Aorta (tissue), 5 donors: ENCODE data around the gene SPINK4. TPM values are rescaled to one million over a fixed set of nuclear protein-coding genes. Genes with fewer than 3 reads are reported as not detected.

ENCODE experiments used
- ATAC-seq: fragments of 200-7000 bp; cut with Tn5 transposase; one replicate; pipeline ENCODE4 v1.9.1; 2022; ENCODE audit warnings: moderate library complexity; ENCODE audit not compliant: low FRiP score
- DNase-seq, 2 donors: peaks; one replicate each; pipeline ENCODE4 v3.0.0-alpha.2; 2020
- H3K27ac ChIP-seq, 2 donors: one replicate each; pipeline ENCODE4 v1.5.1; 2013; ENCODE audit warnings: low read length in 2 of 2, mild to moderate bottlenecking in 2 of 2, moderate library complexity in 2 of 2, control low read depth in 1 of 2, inconsistent platforms in 1 of 2, low read depth in 1 of 2
- H3K27me3 ChIP-seq, 2 donors: one replicate each; pipeline ENCODE4 v1.6.1; 2013; ENCODE audit warnings: control low read depth in 1 of 2, low read length in 1 of 2, mild to moderate bottlenecking in 1 of 2, moderate library complexity in 1 of 2; ENCODE audit not compliant: insufficient read depth in 2 of 2, control insufficient read depth in 1 of 2
- H3K36me3 ChIP-seq, 2 donors: one replicate each; pipeline ENCODE4 v1.6.1; 2013; ENCODE audit warnings: control low read depth in 1 of 2, low read length in 1 of 2, mild to moderate bottlenecking in 1 of 2; ENCODE audit not compliant: insufficient read depth in 2 of 2, control insufficient read depth in 1 of 2
- H3K4me1 ChIP-seq, 2 donors: one replicate each; pipeline ENCODE4 v1.6.1; 2013; ENCODE audit warnings: low read length in 2 of 2, control low read depth in 1 of 2, mild to moderate bottlenecking in 1 of 2, moderate library complexity in 1 of 2; ENCODE audit not compliant: insufficient read depth in 2 of 2, control insufficient read depth in 1 of 2
- H3K4me3 ChIP-seq, 2 donors: one replicate each; pipeline ENCODE4 v1.5.1; 2013; ENCODE audit warnings: low read length in 2 of 2, control low read depth in 1 of 2, mild to moderate bottlenecking in 1 of 2
- H3K9me3 ChIP-seq: one replicate; pipeline ENCODE4 v1.6.1; 2013; ENCODE audit warnings: mild to moderate bottlenecking, low read length; ENCODE audit not compliant: control insufficient read depth
- WGBS, 2 donors: extraction: QIAGEN DNeasy Blood & Tissue Kit; methylation state at CpG; one replicate each; pipeline ENCODE4 v1.1.7; 2013; 5-methylcytosine and 5-hydroxymethylcytosine counted together
- intact Hi-C, 2 donors: fragments of 100-400 bp; cut with DNase I; formaldehyde crosslinking; loops; one replicate each; pipeline versions ENCODE4 v1.14.2 to v1.15.0; 2022
- polyA plus RNA-seq, 2 donors: library from polyadenylated mRNA; stranded (reverse); fragments of 200-250 nt; gene quantifications; one replicate each; pipeline ENCODE4 v1.2.3, GENCODE V29; 2013
- total RNA-seq, 2 donors: library from RNA; stranded (reverse); fragmentation: NEBNext Ultra II Directional; extraction: Animal tissue kit (Norgen Biotek cat#: 25700); gene quantifications; one replicate each; pipeline ENCODE4 v1.2.1, GENCODE V29; 2021
- donor health status: healthy with polysubstance abuse.
- donor health status: Bipolar disorder and iron deficiency.
- donor health status: DM: no; HTN: no; CAD: no.
- donor health status: DM: no; HTN: no; CAD: no.
- donor health status: DM: yes; HTN: yes; CAD: no.

Gene SPINK4
- total and polyA plus RNA-seq, 4 donors = 129 TPM; not detected in 3

DNA sequence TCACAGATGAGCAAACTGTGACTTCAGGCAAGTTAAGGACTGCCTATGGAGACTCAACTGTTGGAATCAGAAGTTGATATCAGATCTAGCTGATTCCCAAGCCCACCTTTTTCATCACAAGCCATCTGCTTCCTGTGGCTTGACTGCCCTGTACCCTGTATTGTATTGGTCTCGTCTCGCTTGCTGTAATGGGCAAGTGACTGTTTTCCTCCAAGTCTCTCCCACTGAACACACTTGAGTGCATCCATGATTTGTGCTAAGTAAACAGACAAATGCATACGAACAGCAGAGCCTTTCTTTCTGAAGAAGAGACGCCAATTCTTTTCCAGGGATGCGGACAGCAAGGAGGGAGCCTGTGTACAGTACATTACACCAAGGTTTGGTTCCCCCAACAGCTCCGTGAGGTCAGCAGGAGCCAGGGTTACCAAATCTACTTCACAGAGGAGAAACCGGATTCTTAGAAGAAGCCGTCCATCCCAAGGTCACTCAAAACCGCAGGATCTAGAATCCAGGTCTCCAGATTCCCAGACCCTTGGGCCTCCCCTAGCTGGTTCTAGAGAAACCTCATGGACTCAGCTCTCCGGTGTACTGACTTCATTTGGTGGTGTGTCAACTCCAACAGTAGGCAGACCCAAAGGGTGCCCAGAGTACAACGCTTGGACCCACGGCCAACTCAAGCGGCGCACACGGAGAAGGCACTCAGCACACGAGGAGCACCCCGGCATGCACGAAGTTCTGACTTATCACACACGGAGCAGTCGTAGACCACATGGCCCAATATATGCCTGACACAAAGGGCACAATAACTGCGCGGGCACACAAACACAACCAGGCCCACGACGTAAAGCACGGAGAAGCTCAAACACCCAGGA is 23.4 kb downstream of the SPINK4 start:
- Histone ChIP-seq H3K9me3 (no peaks in the 10 kb centered on the region), H3K36me3 (peaks cover 0 to 2% of the 10 kb centered on the region in 2 donors), H3K27ac (no peak overlapping the region), H3K4me3 (peak overlapping the region; percentile 42 to 58), H3K4me1 (peaks cover 0 to 2% of the 10 kb centered on the region in 2 donors), H3K27me3 (no peaks in the 10 kb centered on the region)
- no peak for DNase-seq
- peak; percentile 24 for ATAC-seq
- intact Hi-C loops = loop anchor here in 1 of 2 donors (1.0 kb wide), 1 partner anchor 27 kb away; the partner anchor contains the start of gene NFX1
- WGBS, 2 donors = 11% methylated on average over 24 to 25 of the region's 25 CpGs

DNA sequence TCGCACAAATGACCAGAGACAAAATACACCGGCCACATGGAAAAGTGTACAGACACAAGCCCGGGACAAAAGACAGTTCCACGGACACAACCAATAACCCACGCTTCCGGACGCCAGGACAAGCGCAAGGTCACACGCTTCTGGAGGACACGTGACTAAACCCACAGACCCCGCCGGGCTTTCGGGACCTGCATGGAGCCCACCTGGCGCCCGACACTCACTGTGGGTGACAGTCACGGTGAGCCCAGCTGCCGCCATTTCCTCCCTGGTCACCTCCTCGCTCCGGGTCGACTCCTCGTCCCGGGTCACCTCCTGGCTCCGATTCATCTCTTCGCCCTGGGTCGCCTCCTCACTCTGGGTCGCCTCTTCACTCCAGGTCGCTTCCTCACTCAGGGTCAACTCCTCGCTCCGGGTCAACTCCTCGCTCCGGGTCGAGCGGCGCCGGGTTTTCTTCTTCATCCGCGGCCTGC is 24.1 kb downstream of the SPINK4 start:
- H3K27ac ChIP-seq = peak overlapping the region in 1 of 2 donors; percentile 23
- H3K36me3 ChIP-seq = peaks cover 0 to 2% of the 10 kb centered on the region in 2 donors
- peak overlapping the region; percentile 42 to 58 for H3K4me3 ChIP-seq
- H3K9me3 ChIP-seq = no peaks in the 10 kb centered on the region
- ATAC-seq (peak; percentile 26), DNase-seq (peak; percentile 75 to 83)
- intact Hi-C loops = loop anchor here in 1 of 2 donors (1.0 kb wide), 1 partner anchor 26 kb away; the partner anchor contains the start of gene NFX1
- WGBS, 2 donors = 0% methylated on average over 36 to 37 of the region's 37 CpGs
- no peaks in the 10 kb centered on the region for H3K27me3 ChIP-seq
- peaks cover 0 to 2% of the 10 kb centered on the region in 2 donors for H3K4me1 ChIP-seq

DNA sequence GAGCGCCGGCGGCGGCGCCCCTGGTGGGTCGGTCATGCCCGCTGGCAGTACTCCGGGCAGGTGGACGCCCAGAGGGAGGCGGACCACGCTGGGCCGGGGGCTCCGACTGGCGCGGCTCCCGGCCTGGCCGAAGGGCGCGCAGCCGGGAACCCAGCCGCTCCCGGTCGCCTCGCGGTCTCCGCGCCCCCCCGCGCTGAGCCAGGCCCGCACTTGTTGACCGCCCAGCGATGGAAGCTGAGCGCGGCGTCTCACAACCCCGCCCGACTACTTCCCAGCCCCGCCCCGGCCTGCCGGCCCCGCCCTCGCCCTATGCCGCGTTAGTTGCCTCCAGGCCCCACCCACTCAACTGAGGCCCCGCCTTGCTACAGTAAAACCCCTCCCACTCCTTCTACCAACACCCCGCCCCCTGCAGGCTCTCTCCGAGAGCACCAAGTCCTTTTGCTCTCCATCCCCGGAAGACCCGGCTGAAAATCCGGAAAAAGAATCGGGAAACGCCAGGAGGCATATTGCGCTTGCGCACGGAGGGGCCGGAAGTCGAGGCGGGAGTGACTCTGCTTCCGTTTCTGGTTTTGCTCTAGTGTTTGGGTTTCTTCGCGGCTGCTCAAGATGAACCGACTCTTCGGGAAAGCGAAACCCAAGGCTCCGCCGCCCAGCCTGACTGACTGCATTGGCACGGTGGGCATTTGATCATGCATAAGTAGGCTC is 24.7 kb downstream of the SPINK4 start, which contains the start of the genes BAG1 and CHMP5:
TSS of gene BAG1 (minus strand) at position 236 of the 705 bp plus-strand sequence.
TSS of gene CHMP5 (plus strand) at position 577 of the 705 bp plus-strand sequence. CDS start at position 607, 30 bp downstream.
- peaks cover 0 to 2% of the 10 kb centered on the region in 2 donors for H3K36me3 ChIP-seq
- peak; percentile 99 for ATAC-seq

GRCh38 chr9:33265211-33265865 is 25.4 kb downstream of the SPINK4 start:
- no peak for ATAC-seq
- intact Hi-C loops = no loop called here
- Histone ChIP-seq H3K4me3 (peak overlapping the region; percentile 61 to 77), H3K27ac (peak overlapping the region in 1 of 2 donors; percentile 85), H3K9me3 (no peaks in the 10 kb centered on the region), H3K27me3 (no peaks in the 10 kb centered on the region), H3K4me1 (peaks cover 0 to 2% of the 10 kb centered on the region in 2 donors), H3K36me3 (peaks cover 0 to 1% of the 10 kb centered on the region in 2 donors)
- WGBS, 2 donors = 17 to 19% methylated on average over 13 of the region's 13 CpGs
- no peak for DNase-seq

More for the DNA sequence above, 24.7 kb downstream of the SPINK4 start, which contains the start of the genes BAG1 and CHMP5:
- H3K27ac ChIP-seq = peak within 1 kb of the TSS in 1 of 2 donors; percentile 85
- H3K27me3 ChIP-seq = no peaks in the 10 kb centered on the region
- intact Hi-C loops = loop anchor here in 1 of 2 donors (1.0 kb wide), 1 partner anchor 26 kb away; the partner anchor contains the start of gene NFX1
- WGBS, 2 donors = 0 to 1% methylated on average over 56 to 67 of the region's 67 CpGs
- DNase-seq = peak; percentile 99 to 100
- peaks cover 0 to 2% of the 10 kb centered on the region in 2 donors for H3K4me1 ChIP-seq
- peak within 1 kb of the TSS; percentile 61 to 77 for H3K4me3 ChIP-seq
- H3K9me3 ChIP-seq = no peaks in the 10 kb centered on the region

DNA sequence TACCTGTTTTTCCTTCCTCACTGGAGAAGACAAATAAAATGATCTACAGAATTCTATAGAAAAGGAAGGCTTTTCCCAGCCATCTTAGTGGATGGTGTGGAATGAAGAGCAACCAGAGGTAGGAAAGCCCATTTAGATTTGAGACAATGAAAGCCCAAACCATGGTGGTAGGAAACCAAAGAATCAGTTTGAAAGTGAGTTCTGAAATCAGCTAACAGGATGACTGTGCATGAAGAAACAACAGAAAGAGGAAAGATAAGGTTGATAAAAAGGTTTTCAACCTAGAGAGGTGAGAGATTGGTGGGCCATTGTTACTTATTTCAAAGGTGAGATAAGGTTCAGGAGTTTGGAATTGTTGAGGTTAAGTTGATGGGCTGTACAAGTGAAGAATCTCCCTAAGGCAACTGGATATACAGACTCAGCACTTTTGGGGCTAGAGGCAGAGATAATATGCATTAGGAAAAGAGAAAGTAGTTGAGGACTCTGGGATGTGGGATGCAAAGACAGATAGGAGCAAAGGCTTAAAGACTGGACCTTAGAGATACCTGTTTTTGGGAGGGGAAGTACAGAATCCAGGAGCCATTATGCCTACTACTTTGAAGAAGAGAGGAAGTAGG is 27.3 kb downstream of the SPINK4 start:
- no peaks in the 10 kb centered on the region for H3K27me3 ChIP-seq
- intact Hi-C loops = no loop called here
- peaks cover 2 to 5% of the 10 kb centered on the region in 2 donors for H3K36me3 ChIP-seq
- DNase-seq = no peak
- no peak overlapping the region for H3K27ac ChIP-seq
- no peak overlapping the region for H3K4me3 ChIP-seq
- ATAC-seq = no peak
- peaks cover 0 to 2% of the 10 kb centered on the region in 2 donors for H3K4me1 ChIP-seq
- no peaks in the 10 kb centered on the region for H3K9me3 ChIP-seq

GRCh38 chr9:33270146-33270545 is 30.2 kb downstream of the SPINK4 start:
- H3K27me3 ChIP-seq = no peaks in the 10 kb centered on the region
- no peak for ATAC-seq
- intact Hi-C loops = no loop called here
- no peak overlapping the region for H3K4me3 ChIP-seq
- H3K27ac ChIP-seq = no peak overlapping the region
- WGBS, 2 donors = 94 to 96% methylated on average over 3 of the region's 3 CpGs
- H3K9me3 ChIP-seq = no peaks in the 10 kb centered on the region
- DNase-seq = no peak
- H3K4me1 ChIP-seq = peaks cover 0 to 2% of the 10 kb centered on the region in 2 donors
- H3K36me3 ChIP-seq = peaks cover 2 to 5% of the 10 kb centered on the region in 2 donors

GRCh38 chr9:33272061-33272460 is 32.1 kb downstream of the SPINK4 start:
- 90 to 96% methylated on average over 1 of the region's 1 CpG for WGBS, 2 donors
- peaks cover 6 to 7% of the 10 kb centered on the region in 2 donors for H3K36me3 ChIP-seq

More at GRCh38 chr9:33272061-33272460, 32.1 kb downstream of the SPINK4 start:
- H3K27ac ChIP-seq = no peak overlapping the region
- no peaks in the 10 kb centered on the region for H3K27me3 ChIP-seq
- H3K4me3 ChIP-seq = no peak overlapping the region
- DNase-seq (no peak), ATAC-seq (no peak)
- intact Hi-C loops = no loop called here
- no peaks in the 10 kb centered on the region for H3K9me3 ChIP-seq
- H3K4me1 ChIP-seq = no peaks in the 10 kb centered on the region
